Measurements from ENCODE around the gene PTPRN2. TPM values are rescaled to one million over a fixed set of nuclear protein-coding genes. Genes with fewer than 3 reads are reported as not detected.

The PTPRN2 gene
- total and polyA plus RNA-seq, 2 of the 8 experiments (the other 6 are each of a cell fraction or from before 2014, with no cell fraction given), result 2.6 to 4.5 TPM

DNA sequence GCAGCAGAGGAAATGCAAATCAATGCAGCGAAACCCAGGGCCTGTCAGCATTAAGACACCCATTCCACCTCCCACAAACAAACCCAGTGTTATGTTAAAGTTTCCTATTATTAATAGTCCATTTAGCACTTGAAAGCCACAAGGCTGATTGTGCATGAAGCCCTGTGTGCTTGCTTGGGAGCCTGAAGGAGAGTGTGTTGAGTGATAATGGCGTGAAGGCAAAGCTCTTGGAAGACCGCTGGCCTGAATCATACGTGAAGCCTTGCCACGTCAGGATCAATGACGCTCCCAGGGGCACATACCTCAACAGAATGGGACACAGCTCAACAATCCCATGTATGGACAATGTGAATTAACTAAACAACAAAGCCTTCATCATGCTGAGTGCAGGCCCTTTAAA lies 25.1 kb downstream of the PTPRN2 start:
- no peak overlapping the region for H4K5ac ChIP-seq (ENCODE audit: insufficient read length, low read depth, low read length)
- DNase-seq (ENCODE audit: low read depth in 1 of 2, low spot score in 2 of 2) (no peak), FAIRE-seq (no peak)
- no peak overlapping the region for H3K4ac ChIP-seq (replicated peaks; ENCODE audit: insufficient read length, low read depth, low read length)
- H3K9ac ChIP-seq (replicated peaks in 1 of 4; ENCODE audit: extremely low read depth in 1 of 4, low read depth in 3 of 4, low read length in 3 of 4), result no peak overlapping the region
- POLR2A ChIA-PET (ENCODE audit: partially characterized antibody), result no interaction called here
- no peak overlapping the region for H3K4me3 ChIP-seq (ENCODE audit: extremely low read depth in 1 of 4, insufficient read depth in 2 of 4, low read depth in 3 of 4, low read length in 4 of 4)
- H3K79me1 ChIP-seq (ENCODE audit: low read depth, low read length), result no peaks in the 10 kb centered on the region
- H3K14ac ChIP-seq (ENCODE audit: insufficient read length), result no peak overlapping the region
- CTCF ChIA-PET (ENCODE audit: partially characterized antibody), result interaction anchor here (0.6 to 1.5 kb wide), 5 partner anchors 13 to 120 kb away, joined by 3 to 4 read pairs (median 4); no protein-coding TSS in a partner anchor
- no peak overlapping the region; the same call in 1 of the 2 replicates for H2AK5ac ChIP-seq (ENCODE audit: low read depth, low read length)
- no peak overlapping the region for H3K56ac ChIP-seq (replicated peaks; ENCODE audit: insufficient read length, low read depth, low read length)
- peak overlapping the region in 1 of 2 experiments; percentile 45; a peak in 1 of 4 replicates for H3K4me2 ChIP-seq (ENCODE audit: insufficient read depth in 1 of 2, low read depth in 2 of 2, low read length in 2 of 2)
- no peak overlapping the region for H4K91ac ChIP-seq (replicated peaks; ENCODE audit: insufficient read length, low read length)
- H3K4me1 ChIP-seq (replicated peaks in 1 of 4; ENCODE audit: control insufficient read depth in 3 of 4, insufficient read depth in 4 of 4, low read length in 3 of 4), result peaks cover 0 to 12% (median 8%) of the 10 kb centered on the region in 4 experiments; a peak in 5 of 7 replicates
- H3K23me2 ChIP-seq (ENCODE audit: low read depth, low read length), result no peaks in the 10 kb centered on the region
- H3K23ac ChIP-seq (ENCODE audit: insufficient read length), result no peak overlapping the region
- no peaks in the 10 kb centered on the region for H3K9me3 ChIP-seq (ENCODE audit: insufficient read depth in 2 of 2, low read depth in 1 of 2, low read length in 1 of 2)
- no peak overlapping the region for H2BK120ac ChIP-seq (replicated peaks; ENCODE audit: low read depth, low read length)
- H2BK12ac ChIP-seq (ENCODE audit: low read depth, low read length), result 0 out of 2 replicates have a peak overlapping the region, but pooled peaks have one; percentile 10
- H3K27me3 ChIP-seq (replicated peaks in 1 of 4; ENCODE audit: control insufficient read depth in 3 of 4, extremely low read depth in 1 of 4, insufficient read depth in 3 of 4, low read length in 3 of 4), result no peaks in the 10 kb centered on the region
- 83% methylated on average over 6 of the region's 6 CpGs; no CpG with 5 or more reads in 1 of the 2 experiments for WGBS, 2 experiments (ENCODE audit: extremely low coverage in 1 of 2, insufficient coverage in 1 of 2, insufficient read length in 1 of 2, insufficient replicate concordance in 2 of 2, low coverage in 1 of 2, low lambda C conversion rate in 2 of 2, missing lambda C conversion rate in 1 of 2)
- H3K79me2 ChIP-seq (ENCODE audit: control insufficient read depth in 1 of 2, insufficient read depth in 2 of 2, low read length in 2 of 2), result no peaks in the 10 kb centered on the region
- no peak overlapping the region for H2BK20ac ChIP-seq (ENCODE audit: low read length)
- no peak overlapping the region for H2AFZ ChIP-seq (ENCODE audit: low read length)
- no peak overlapping the region for H2BK5ac ChIP-seq (ENCODE audit: low read depth, low read length)
- H3K36me3 ChIP-seq (ENCODE audit: control insufficient read depth in 2 of 4, insufficient read depth in 4 of 4, low read length in 3 of 4), result no peaks in the 10 kb centered on the region
- no peak overlapping the region for H3K27ac ChIP-seq (ENCODE audit: low read depth, low read length)
- H4K8ac ChIP-seq (ENCODE audit: extremely low read depth, insufficient read depth, low read length), result no peak overlapping the region
- H3K18ac ChIP-seq (ENCODE audit: extremely low read depth, low read length), result peak overlapping the region; percentile 42; the same call in 1 of the 2 replicates
- no peak overlapping the region for H2BK15ac ChIP-seq (ENCODE audit: low read length)
- H4K20me1 ChIP-seq (replicated peaks in 1 of 2; ENCODE audit: control insufficient read depth in 1 of 2, insufficient read depth in 2 of 2, low read length in 2 of 2), result no peaks in the 10 kb centered on the region
- TF ChIP-seq, protein P1, sequence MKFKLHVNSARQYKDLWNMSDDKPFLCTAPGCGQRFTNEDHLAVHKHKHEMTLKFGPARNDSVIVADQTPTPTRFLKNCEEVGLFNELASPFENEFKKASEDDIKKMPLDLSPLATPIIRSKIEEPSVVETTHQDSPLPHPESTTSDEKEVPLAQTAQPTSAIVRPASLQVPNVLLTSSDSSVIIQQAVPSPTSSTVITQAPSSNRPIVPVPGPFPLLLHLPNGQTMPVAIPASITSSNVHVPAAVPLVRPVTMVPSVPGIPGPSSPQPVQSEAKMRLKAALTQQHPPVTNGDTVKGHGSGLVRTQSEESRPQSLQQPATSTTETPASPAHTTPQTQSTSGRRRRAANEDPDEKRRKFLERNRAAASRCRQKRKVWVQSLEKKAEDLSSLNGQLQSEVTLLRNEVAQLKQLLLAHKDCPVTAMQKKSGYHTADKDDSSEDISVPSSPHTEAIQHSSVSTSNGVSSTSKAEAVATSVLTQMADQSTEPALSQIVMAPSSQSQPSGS (IDR thresholded peaks at IDR 0.05; ENCODE audit: low read length), result no peak

Data from H1 (cell line).